GM21737 (cell line): Measurements from ENCODE around the gene PFKFB1.
"Not testable (repeated sequence)": the region's sequence is repeated elsewhere in the genome, so short reads cannot be mapped to it uniquely, and the experiment has no call there.

Experiments used
- ATAC-seq: cut with Tn5 transposase; IDR thresholded peaks from one replicate; pipeline ENCODE4 v1.9.1; 2021; ENCODE audit warnings: mild to moderate bottlenecking, moderate library complexity; ENCODE audit not compliant: unreplicated experiment

PFKFB1 gene

GRCh38 chrX:54994668-54995351 lies 822 bp upstream of the PFKFB1 start:
- ATAC-seq: no peak

GRCh38 chrX:54992911-54993622 lies 921 bp downstream of the PFKFB1 start:
- no peak for ATAC-seq

DNA sequence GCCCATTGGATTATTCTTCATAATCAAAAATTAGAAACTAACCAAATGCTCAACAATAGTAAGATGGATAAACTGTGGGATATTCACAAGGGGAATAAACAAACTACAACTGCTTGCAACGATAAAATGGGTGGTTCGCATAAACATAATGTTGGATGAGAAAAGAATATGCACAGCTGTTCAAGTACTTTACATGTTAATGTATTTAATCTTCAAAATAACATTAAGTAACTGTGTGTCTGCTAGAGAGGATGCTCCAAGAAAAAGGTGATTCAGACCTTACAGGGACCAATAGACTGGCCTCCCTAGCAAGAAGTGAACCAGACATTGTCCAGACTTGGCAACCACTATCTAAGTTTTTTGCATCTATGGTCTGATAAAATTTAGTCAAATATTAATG lies 2.3 kb downstream of the PFKFB1 start:
- no peak for ATAC-seq

DNA sequence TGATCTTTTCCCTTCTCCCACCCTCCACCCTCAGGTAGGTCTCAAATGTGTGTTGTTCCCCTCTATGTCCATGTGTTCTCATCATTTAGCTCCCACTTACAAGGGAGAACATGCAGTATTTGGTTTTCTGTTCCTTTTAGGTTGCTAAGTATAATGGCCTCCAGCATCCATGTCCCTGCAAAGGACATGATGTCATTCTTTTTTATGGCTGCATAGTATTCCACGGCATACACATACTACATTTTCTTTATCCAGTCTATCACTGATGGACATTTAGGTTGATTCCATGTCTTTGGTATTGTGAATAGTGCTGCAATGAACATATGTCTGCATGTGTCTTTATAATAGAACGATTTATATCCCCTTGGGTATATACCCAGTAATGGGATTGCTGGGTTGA lies 10.7 kb downstream of the PFKFB1 start:
- not testable (repeated sequence) for ATAC-seq

GRCh38 chrX:54980334-54980733 lies 13.7 kb downstream of the PFKFB1 start:
- ATAC-seq: no peak

GRCh38 chrX:54979432-54979831 lies 14.6 kb downstream of the PFKFB1 start:
- no peak for ATAC-seq

GRCh38 chrX:54978448-54978847 lies 15.5 kb downstream of the PFKFB1 start:
- no peak for ATAC-seq

GRCh38 chrX:54977387-54977786 lies 16.6 kb downstream of the PFKFB1 start:
- ATAC-seq: no peak

DNA sequence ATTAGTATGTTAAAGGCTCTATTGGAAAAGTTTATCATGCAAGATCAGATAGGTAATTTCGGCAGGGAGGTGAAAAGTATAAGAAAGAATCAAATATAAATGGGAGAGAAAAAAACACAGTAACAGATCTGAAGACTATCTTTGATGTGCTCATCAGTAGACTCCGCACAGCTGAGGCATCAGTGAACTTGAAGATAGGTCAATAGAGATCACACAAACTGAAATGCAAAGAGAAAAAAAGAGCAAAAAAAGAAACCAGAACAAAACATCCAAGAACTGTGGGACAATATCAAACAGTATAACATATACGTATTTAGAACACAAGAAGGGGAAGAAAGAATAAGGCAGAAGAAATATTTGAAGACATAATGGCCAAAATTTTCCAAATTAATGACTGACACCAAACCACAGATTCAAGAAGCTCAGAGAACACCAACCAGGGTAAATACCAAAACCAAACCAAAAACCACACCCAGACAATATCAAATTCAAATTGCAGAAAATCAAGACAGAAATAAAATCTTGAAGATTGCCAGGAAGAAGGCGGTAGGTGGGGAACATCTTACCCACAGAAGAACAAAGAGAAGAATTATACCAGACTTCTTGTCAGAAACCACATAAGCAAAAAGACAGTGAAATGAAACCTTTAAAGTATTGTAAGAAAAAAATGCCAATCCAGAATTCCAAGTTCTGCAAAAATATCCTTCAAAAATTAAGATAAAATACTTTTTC lies 29.1 kb downstream of the PFKFB1 start:
- no peak for ATAC-seq

DNA sequence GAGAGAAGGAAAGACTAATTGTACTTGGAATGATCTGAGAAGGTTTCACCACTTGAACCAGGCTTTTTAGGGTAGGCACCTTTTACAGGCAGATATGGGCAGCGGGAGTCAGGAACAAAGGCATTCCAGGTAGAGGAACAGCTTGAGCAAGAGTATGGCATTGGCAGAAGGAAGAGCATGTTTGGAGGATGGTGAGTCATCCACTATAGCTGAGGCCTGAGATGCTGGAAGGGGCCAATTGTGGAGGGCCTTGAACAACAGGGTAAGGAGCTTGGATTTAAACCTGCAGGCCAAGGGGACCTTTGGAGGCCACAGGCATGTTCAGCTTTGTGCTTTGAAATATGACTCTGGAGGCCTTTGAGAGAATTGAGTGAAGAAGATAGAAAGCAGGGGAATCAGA lies 32.2 kb downstream of the PFKFB1 start:
- no peak for ATAC-seq

- no peak for ATAC-seq
Measured at GRCh38 chrX:54950730-54951375, 43.1 kb downstream of the PFKFB1 start.

DNA sequence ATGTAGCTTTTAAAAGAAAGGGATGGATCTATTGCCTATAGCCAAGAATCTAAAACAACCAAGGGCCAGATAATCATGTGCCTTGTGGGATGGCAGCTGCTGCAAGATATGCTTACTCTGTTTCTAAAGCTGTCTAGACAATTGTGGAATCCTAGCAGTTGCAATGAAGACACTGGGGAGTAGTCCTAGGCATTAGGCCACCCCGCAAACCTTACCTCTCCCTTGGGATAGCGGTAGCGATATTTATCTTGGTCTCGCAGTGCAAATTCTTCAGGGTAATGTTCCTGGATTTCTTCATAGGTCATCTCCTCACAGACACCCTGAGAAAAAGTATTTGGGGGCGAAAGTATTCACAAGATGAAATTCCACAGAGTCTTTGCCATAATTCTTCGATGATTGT lies 48.8 kb downstream of the PFKFB1 start:
- no peak for ATAC-seq

GRCh38 chrX:54944816-54945215 lies 49.2 kb downstream of the PFKFB1 start:
- ATAC-seq: no peak

- no peak for ATAC-seq
Measured at GRCh38 chrX:54937416-54937815, 56.6 kb downstream of the PFKFB1 start.

DNA sequence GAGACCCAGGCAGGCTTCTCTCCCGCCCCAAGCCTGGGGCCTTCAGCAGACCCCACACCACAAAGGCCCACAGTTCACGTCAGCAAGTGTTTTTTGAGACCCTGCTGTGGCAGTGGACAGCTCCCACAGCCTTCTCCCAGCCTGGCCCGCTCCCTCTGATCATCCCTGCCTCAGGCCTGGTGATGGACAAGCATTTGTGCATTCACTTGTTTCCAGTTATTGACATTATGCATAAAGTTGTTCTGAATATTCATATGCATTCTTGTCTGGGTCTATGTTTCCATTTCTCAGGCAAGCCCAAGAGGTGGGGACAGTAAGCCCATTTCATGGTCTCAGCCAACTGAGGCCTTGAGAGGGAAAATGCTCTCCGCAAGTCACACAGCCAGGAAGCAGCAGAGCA lies 58.7 kb downstream of the PFKFB1 start:
- ATAC-seq: no peak

DNA sequence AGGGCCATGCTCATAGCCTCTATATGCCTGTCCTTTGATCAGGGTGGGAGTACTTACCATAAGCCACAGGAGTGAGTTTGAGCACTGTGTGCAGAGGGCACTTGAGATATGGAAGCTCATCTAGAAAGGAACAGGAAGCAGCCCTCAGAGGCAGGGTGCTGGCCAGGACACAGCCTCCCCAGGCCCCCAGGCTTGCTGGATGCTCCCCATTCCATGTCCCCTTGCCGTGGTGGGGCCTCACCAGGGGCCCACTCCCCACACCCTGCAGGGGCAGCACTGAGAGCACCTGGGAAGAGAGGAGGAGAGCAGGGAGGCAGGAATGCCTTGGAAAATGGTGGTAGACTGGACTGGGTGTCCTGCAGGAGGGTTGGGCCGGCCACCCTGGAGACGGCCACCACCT lies 59.1 kb downstream of the PFKFB1 start:
- no peak for ATAC-seq

GRCh38 chrX:54934058-54934457 lies 59.9 kb downstream of the PFKFB1 start:
- no peak for ATAC-seq

- ATAC-seq: no peak
Measured at GRCh38 chrX:54933150-54933826, 60.7 kb downstream of the PFKFB1 start.

DNA sequence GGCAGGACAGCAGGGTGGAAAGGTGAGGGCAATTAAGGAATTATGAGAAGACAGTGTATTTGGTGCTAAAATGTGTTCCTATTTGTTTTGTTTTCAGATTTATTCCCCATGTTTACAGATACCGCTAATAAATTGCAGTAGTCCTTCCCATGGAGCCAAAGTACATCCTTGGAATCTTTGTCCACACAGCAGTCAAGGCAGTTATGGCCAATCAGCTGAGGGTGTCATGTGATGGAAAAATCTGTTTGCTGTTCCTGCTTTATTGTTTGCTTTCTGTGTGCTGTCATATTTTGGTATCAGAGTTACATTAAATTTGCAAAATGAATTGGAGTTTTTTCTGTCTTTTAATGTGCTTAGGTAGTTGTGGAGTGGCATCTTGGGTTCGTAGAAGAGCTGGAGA lies 62.9 kb downstream of the PFKFB1 start:
- ATAC-seq: no peak

DNA sequence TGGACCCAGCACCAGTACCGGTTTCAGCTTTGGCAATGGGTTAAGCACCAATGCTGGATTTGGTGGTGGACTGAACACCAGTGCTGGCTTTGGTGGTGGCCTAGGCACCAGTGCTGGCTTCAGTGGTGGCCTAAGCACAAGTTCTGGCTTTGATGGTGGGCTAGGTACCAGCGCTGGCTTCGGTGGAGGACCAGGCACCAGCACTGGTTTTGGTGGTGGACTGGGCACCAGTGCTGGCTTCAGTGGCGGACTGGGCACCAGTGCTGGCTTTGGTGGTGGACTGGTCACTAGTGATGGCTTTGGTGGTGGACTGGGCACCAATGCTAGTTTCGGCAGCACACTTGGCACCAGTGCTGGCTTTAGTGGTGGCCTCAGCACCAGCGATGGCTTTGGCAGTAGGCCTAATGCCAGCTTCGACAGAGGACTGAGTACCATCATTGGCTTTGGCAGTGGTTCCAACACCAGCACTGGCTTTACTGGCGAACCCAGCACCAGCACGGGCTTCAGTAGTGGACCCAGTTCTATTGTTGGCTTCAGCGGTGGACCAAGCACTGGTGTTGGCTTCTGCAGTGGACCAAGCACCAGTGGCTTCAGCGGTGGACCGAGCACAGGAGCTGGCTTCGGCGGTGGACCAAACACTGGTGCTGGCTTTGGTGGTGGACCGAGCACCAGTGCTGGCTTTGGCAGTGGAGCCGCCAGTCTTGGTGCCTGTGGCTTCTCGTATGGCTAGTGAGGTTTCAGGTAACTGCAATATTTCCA lies 63.5 kb downstream of the PFKFB1 start:
- ATAC-seq: no peak
